Measurements from ENCODE around the gene CD14.
"Not testable (repeated sequence)": the region's sequence is repeated elsewhere in the genome, so short reads cannot be mapped to it uniquely, and the experiment has no call there.

Gene CD14

DNA sequence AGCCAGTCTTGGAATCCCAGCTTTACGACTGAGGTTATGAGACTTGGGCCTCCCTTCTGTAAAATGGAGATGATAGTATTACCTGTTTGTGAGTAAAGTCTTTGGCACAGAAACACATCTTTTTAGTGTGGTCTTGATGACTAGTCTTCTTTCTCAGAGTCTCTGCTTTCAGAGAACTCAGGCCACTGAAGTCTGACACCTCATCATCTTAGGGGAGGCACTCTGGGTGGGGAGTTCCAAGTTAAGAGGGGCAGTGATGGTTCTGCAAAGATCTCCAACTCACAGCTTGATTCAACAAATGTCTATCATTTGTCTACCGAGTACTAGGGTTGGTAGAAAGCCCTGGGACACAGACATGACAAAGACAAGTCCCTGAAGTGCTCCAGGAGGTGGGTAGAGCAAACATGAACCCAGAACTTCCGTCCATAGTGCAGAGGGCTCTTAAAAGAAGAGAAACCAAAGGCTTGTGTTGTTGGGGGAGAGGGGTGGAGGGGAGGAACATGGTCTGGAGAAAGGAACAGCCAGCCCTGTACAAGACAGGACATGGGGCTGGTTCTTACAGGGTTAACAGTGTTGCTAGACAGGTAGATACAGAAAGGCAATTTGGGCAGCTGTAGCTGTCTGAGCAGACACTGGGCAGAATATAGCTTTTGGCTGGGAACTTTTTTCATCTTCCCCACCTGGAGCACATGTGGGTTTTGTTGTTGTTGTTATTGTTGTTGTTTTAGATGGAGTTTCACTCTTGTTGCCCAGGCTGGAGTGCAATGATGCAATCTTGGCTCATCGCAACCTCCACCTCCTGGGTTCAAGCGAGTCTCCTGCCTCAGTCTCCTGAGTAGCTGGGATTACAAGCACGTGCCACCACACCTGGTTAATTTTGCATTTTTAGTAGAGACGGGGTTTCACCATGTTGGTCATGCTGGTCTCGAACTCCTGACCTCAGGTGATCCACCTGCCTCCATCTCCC lies 2.6 kb upstream of the CD14 start:
- DNase-seq (ENCODE audit: low read depth) = no peak

DNA sequence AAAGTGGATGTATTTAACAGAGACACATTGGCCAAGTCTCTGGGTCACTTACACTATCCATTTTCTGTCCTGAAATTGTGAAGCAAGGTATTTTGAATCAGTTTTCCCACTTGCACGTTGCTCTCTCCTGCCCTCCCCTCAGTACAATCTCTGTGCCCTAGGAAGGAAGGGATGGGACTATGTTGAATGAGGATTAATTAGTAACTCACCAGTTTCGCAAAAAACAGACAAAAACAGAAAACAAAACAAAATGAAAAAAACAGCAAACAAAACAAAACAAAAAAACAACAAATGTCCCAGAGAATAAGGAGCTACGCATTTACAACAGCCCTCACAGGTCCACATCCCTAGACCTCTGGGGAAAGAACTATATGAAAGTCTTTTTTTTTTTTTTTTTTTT lies 1.1 kb upstream of the CD14 start:
- no peak for DNase-seq (ENCODE audit: low read depth)

GRCh38 chr5:140633501-140633900 lies 526 bp upstream of the CD14 start:
- no peak for DNase-seq (ENCODE audit: low read depth)

GRCh38 chr5:140632366-140633020 lies 482 bp downstream of the CD14 start:
- peak; percentile 21 for DNase-seq (ENCODE audit: low read depth)

DNA sequence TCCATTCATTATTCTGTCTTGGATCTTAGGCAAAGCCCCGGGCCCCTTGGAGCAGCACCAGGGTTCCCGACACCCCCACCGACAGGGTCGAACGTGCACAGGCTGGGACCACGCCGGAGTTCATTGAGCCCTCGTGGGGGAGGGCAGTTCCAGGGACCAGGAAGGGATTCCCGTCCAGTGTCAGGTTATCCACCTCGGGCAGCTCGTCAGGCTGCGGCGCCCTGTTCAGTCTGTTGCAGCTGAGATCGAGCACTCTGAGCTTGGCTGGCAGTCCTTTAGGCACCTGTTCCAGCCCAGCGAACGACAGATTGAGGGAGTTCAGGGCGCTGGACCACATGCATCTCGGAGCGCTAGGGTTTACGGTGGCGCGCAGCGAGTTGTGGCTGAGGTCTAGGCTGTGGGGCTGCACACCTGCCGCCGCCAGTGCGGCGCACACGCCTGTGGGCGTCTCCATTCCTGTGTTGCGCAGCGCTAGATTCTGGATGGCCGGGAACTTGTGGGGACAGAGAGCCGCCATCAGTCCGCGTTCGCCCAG lies 1.1 kb downstream of the CD14 start:
- no peak for DNase-seq (ENCODE audit: low read depth)

- no peak for DNase-seq (ENCODE audit: low read depth)
Measured at GRCh38 chr5:140631036-140631417, 1.9 kb downstream of the CD14 start.

DNA sequence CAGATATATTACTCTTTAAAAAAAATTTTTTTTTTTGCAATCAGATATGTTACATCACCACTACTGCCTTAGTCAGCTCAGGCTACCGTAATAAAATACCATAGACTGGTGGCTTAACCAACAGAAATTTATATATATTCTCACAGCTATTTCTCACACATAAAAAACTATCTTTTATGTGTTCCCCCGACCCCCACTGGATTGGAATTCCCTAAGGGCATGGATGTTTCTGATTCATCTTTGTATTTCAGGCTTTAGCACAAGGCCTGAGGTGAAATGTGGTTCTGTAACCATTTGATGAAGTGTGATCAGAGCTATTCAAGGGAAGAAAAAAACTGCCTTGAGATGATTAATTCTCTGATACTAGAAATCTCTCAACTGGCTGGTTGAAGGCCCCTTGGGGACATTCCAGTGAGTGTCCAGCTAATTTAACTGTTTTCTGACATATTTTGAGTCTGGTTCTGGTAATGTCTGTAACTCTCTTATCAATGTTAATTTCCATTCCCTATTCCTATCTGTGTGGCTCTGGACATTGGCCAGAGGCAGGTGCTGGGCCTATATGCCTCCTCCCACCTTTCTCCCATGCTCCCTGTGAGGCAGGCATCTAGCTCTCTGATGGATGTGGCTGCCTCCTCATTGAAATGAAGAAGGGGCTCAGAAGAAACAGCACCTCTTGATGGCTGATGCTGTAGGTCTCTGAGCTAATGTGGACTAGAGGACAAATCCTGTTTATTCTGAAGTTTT lies 2.5 kb downstream of the CD14 start:
- no peak for DNase-seq (ENCODE audit: low read depth)

DNA sequence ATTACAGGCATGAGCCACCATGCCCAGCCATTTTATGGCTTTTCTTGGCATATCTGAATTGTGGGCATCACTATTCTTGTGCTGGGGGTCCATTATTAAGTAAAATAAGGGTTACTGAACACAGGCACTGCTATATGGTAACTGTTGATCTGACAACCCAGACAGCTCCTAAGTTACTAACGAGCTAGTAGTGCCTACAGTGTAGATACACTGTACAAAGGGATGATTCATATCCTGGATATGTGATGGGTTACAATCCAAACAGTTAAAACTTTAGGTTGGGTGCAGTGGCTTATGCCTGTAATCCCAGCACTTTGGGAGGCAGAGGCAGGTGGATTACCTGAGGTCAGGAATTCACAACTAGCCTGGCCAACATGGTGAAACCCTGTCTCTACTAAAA lies 4.3 kb downstream of the CD14 start:
- no peak for DNase-seq (ENCODE audit: low read depth)

- DNase-seq (ENCODE audit: low read depth) = no peak
Measured at GRCh38 chr5:140627972-140628371, 5.0 kb downstream of the CD14 start.

DNA sequence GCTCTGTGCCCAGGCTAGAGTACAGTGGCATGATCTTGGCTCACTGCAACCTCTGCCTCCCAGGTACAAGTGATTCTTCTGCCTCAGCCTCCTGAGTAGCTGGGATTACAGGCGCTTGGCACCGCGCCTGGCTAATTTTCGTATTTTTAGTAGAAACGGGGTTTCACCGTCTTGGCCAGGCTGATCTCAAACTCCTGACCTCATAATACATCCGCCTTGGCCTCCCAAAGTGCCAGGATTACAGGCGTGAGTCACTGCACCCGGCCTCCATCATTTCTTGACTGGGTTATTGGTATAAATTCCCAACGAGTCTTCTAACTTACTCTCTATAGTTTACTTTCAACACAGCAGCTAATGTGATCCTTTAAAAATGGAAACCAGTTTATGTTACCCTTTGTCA lies 8.1 kb downstream of the CD14 start:
- not testable (repeated sequence) for DNase-seq (ENCODE audit: low read depth)

DNA sequence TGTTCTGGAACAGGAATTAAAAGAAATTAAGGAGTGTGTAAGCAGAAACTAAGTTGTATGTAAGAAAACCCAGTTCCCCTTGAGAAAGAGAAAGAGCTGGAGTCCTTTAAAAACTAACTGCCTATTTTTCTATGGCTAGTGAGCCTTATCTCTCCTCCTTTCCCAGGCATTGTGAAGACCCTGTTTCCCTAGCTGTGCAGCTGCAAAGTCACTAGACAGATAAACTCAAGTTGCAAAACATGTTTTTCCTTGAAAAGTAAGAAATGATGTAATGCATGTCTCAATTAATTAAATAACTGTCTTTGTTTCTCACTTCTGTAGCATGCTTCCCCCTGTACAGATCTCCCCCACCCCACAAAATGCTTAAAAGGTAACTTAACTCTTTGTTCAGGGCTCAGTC lies 9.9 kb downstream of the CD14 start:
- not testable (repeated sequence) for DNase-seq (ENCODE audit: low read depth)

DNA sequence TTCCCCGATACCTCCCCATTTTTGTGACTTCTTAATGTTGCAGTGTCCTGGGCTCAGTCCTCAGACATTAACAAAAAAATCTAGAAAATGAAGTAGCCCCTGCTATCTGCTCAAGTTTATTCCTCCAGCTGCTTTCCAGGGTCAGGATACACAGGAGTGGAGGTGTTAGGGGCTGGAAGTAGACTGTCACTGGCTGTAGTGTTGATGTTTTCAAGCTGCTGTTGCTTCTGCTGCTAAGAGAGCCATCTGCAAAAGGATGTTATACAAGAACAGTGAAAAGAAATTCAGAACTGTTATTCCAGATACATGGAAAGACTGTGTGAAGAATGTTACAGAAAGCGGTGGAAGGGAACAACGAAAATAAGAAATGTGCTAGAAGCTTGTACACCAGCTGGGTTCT lies 10.7 kb downstream of the CD14 start:
- DNase-seq (ENCODE audit: low read depth) = no peak

GRCh38 chr5:140611020-140611521 lies 21.9 kb downstream of the CD14 start:
- DNase-seq (ENCODE audit: low read depth) = no peak

DNA sequence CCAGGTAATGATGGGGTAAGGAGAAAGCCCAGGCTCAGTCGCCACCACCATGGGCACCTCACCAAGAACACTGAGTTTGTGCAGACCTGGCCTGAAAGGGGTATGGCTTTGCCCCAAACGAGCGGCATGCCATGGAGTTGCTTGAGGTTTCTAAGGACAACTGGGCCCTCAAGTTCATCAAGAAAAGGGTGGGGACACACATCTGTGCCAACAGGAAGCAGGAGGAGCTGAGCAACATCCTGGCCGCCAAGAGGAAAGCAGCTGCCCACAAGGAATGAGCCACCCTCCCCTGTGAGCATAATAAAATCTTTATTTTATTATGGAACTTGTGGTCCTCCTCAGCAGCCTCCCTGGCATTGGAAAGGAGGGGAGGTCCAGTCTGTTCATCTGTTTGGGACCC lies 23.8 kb downstream of the CD14 start:
- DNase-seq (ENCODE audit: low read depth) = no peak

DNA sequence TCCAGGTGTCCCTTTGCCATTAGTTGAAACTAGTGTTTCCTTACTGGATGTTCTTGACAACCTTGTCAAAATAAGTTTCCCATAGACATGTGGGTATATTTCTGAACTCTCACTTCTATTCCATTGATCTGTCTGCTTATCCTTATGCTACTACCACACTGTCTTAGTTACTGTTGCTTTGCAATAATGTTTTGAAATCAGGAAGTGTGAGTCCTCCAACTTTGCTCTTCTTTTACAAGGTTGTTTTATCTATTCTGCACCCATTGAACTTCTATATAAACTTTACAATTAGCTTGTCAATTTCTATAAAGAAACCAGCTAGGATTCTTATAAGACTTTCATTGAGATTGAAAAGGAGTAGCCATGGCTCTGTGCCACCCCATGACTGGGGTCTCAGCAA lies 24.3 kb downstream of the CD14 start:
- DNase-seq (ENCODE audit: low read depth) = no peak

DNA sequence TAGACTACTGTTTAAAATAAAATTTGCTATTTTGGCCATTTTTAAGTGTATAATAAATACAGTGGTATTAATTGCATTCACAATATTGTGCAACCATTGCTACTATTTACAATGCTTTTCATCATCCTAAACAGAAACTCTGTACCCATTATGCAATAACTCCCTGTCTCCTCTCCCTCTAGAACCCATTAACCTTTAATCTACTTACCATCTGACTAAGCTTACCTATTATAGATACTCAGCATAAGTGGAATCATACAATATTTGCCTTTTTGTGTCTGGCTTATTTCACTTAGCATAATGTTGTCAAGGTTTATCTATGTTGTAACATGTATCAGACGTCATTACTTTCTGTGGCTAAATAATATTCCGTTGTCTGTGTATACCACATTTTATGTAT lies 25.9 kb downstream of the CD14 start:
- no peak for DNase-seq (ENCODE audit: low read depth)

DNA sequence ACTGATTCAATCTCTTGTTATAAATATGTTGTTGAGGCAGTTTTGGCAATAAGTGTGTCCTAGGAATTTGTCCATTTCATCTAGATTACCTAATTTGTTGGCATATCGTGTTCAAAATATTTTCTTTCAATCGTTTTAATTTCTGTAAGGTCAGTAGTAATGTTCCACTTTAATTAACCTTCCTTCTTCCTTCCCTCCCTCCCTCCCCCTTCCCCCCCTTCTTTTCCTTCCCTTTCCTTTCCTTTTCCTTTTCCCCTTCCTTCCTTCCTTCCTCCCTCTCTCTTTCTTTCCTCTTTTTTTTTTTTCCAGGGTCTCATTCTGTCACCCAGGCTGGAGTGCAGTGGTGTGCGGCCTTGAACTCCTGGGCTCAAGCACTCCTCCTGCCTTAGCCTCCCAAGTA lies 27.1 kb downstream of the CD14 start:
- DNase-seq (ENCODE audit: low read depth) = no peak

DNA sequence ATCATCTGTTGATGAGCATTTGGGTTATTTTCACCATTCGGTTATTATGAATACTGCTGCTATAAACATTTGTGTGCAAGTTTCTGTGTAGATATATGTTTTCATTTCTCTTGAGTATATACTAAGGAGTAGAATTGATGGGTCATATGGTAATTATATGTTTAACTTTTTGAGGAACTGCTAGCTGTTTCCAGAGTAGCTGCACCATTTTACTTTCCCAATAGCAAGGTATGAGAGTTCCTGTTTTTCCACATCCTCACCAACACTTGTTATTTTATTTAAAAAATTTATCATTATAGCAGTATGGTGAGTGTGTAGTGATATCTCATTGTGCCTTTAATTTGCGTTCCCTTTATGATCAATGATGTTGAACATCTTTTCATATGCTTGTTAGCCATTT lies 29.2 kb downstream of the CD14 start:
- no peak for DNase-seq (ENCODE audit: low read depth)

- DNase-seq (ENCODE audit: low read depth) = not testable (repeated sequence)
Measured at GRCh38 chr5:140603446-140603698, 29.6 kb downstream of the CD14 start.

DNA sequence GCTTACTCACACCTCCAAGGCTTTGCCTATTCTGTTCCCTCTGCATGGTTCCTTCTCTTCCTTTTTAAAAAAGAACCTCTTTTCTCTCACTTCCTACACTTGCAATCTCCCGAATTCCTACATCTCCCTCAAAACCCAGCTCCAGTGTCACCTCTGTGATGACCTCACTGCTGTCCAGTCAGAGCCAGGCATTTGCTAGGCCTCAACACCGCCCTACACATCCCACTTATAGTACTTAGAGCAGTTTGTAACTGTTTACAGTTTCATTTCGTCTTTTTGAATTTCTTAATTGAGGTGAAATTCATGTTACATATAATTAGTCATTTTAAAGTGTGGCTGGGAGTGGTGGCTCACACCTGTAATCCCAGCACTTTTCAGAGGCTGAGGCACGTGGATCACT lies 30.8 kb downstream of the CD14 start:
- no peak for DNase-seq (ENCODE audit: low read depth)

DNA sequence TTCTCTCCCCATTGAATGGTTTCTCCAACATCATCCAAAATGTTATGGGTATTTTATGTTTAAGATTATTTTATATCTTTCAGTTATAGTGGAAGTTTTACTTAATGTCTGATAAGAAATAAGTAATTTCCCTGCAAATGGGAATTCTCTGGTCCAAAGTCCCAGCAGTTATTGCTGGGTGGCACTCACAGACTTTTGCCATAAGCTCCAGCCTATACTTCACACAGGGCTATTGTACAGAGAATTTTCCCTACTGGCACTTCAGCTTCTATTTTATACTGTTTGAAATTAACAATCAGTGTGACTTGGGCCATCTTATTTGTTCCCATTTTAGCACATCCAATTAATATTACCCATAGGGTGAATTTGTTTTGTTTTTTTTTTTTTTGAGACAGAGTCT lies 32.9 kb downstream of the CD14 start:
- DNase-seq (ENCODE audit: low read depth) = no peak

- DNase-seq (ENCODE audit: low read depth) = no peak
Measured at GRCh38 chr5:140598836-140599235, 34.1 kb downstream of the CD14 start.

GRCh38 chr5:140596321-140596741 lies 36.6 kb downstream of the CD14 start:
- no peak for DNase-seq (ENCODE audit: low read depth)
